HG02938 (cell line): ENCODE data around the gene MIER3.
"Not testable (repeated sequence)": the region's sequence is repeated elsewhere in the genome, so short reads cannot be mapped to it uniquely, and the experiment has no call there.

Experiments
- ATAC-seq: cut with Tn5 transposase; IDR thresholded peaks from one replicate; pipeline ENCODE4 v1.9.1; 2021; ENCODE audit warnings: mild to moderate bottlenecking, moderate library complexity; ENCODE audit not compliant: unreplicated experiment

The MIER3 gene

DNA sequence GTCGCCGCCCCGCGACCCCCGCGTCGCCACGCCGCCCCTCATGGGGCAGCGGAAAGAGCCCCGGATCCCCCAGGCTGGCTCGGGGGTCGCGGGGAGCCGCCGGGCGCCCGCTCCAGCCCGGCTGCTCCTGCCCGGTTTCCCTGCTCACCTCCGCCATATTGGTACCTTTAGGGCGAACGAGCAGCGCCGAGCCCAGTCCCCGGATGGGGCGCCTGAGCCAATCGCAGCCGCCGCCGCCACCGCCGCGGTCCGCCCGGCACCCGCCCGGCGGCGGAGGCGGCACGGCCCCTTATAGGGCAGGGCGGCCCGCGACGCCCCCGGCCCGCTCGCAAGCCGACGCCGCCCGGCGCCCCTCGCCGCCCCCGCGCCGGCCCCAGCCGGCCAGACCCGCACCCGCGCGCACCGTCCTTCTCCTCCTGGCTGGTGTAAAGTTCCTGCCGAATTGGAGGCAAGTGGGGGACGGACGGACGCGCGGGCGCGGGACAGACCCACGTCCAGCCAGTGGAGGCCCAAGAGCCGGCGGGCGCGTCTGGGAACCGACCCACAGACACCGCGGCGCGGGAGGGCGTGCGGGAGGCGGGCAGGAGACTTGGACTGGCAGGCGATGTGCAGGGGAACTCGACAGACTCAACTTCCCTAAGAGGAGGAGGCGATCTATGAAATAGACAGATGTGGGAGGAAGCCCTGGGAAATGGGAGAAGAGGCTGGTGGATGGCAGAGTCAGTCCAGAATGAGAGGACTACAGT is at the start of gene MIER3:
MIER3 (minus strand) TSS at position 178 of the 746 bp plus-strand sequence; CDS start at position 157, 21 bp downstream.
- peak; percentile 87 for ATAC-seq

DNA sequence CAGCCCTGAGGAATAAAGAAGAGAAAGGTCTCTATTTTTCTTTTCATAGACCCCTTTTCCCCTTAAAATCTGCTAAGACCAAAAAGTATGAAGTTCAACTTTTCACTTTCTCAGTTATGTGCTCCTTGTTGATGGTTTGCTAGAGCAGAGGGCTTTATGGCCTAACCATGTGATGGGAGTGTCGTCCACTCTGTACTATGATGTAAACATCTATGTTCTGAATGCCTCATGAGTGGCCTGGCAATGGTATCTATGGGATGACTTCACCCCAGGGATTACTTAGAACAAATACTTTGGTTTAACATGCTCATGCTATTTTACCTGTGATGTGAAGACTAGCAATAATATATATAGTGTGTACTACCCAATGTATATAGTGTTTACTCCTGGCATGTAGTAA is 43.7 kb upstream of the MIER3 start:
- no peak for ATAC-seq

GRCh38 chr5:56993241-56993640 is 41.3 kb upstream of the MIER3 start:
- no peak for ATAC-seq

GRCh38 chr5:56989676-56990075 is 37.8 kb upstream of the MIER3 start:
- ATAC-seq = no peak

GRCh38 chr5:56988490-56988889 is 36.6 kb upstream of the MIER3 start:
- no peak for ATAC-seq

DNA sequence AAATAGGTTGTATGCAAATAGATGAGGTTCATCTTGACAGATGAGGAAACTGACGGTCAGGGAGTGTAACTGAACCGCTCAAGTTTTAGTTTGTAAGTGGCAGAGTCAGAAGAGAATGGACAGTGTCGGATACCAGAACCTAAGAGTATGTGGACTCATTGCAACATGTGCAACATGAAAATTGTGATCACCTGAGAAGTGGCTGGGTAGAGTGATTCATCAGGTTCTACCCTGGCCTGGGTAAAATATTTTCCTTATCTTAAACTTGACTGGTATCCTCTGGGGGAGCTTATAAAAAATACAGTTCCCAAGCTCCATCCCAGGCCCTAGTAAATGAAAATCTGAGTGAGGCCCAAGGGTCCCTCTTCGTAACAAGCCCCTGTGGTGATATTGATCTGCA is 35.2 kb upstream of the MIER3 start:
- ATAC-seq = no peak

GRCh38 chr5:56986626-56986947 is 34.7 kb upstream of the MIER3 start:
- ATAC-seq = peak; percentile 34

DNA sequence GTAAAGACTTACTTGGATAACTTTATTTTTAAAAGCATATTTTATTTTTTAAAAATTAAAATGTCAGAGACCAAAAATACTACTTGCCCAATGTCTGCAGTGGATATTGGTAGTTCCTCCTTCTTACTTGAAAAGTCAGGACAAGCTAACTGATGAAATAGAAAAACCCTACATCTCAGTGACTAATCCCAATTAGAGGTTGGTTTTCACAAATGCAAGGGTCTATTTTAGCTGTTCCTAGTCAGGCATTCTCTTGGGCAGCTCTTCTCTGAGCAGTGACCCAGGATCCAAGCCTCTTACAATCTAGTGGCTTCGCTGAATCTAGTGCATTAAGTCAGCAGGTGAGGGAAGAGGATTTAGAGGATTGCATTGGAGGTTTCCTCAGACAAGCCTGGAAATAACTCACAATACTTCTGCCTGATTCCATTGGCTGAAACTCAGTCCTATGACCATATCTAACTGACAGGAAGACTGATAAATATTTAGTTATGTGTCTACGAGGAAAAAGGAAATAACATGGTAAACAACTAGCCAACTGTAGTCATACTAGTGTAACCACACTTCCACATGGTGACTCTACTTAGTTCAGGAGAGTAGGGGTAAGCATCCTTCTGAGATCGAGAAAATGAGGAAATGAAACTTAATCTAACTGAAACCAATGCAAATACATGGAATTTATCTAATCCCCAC is 34.2 kb upstream of the MIER3 start:
- ATAC-seq = peak; percentile 41

DNA sequence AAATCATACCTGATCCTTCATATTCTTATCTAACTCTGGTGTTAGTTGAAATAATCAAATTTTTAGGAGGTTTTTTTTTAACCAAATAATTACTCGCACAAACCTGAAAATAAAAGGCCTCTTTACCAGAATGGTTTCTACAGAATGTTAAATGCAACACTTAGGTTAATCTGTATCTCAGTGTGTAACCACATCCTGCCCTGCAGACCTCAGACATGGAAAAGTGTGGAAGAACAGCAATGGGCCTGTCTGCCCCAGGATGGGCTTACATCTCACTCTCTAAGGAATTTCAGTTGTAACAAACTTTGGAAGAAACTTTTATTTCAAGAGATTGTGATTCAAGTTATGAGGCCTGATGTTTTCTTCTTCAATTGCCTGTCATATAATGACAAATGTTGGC is 32.5 kb upstream of the MIER3 start:
- ATAC-seq = no peak

DNA sequence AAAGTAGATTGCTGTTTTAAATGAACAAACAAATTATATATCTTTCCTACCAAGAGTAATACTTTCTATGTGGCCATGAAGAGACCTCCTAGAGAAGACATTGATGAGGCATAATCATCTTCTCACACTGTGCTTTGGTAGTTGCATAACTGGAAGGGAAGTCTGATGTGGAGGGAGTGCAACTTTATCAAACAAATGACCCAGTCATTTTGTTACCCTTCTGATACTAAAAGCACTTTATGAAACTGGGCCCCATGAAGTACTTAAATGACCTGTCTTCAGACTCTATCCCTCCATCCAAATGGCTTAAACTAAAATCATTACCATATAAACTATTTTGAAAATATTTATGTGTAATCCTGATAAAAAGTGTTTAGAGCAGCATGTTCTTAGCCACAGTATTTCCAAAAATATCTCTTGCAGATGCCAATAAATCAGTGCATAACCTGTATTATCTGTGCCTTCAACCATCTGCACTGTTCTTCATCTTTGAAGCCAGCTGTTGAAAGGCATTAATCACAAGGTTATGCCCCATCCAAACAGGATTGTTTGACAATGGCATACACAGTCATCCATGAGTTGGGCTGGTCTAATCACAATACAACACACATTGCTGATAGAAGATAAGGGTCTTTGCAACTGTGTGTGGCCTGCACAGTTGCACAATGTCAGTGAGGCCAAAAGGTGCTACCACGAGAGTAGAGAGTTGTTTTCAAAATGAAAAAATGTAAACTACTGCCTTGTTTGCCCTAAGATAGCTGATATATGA is 31.9 kb upstream of the MIER3 start:
- ATAC-seq = peak; percentile 83

- ATAC-seq = no peak
Measured at GRCh38 chr5:56981548-56982315, 29.8 kb upstream of the MIER3 start.

DNA sequence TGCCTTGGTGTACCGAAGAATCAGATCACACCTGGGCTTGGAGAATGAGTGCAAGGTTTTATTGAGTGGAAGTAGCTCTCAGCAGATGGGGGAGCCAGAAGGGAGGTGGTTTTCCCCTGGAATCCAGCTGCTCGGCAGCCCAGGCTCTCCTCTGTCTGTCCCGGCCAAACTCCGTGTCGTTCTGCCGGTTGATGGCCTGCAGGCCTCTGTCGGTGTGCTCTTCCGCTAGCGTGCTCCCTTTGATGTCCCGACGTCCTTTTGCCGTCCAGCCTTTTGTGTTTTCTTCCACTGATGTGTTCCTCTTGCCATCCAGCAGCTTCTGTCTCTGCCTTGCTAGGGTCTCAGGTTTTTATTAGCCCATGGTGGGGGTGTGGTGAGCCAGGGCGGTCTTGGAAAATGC is 28.0 kb upstream of the MIER3 start:
- no peak for ATAC-seq

DNA sequence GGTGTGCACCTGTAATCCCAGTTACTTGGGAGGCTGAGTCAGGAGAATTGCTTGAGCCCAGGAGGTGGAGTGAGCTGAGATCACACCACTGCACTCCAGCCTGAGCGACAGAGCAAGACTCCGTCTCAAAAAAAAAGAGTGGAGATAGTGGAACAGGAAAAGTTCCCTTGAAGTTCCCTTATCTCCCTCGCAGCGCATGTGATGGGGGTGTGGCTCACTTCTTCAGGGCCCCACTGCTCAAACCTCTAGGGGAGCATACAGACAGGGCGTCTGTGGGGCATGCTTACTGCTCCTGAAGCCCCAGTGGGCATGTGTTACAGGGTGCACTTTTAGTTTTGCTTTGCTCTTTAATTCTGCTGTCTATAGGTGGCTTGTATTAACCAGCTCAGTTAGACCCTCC is 27.6 kb upstream of the MIER3 start:
- not testable (repeated sequence) for ATAC-seq

DNA sequence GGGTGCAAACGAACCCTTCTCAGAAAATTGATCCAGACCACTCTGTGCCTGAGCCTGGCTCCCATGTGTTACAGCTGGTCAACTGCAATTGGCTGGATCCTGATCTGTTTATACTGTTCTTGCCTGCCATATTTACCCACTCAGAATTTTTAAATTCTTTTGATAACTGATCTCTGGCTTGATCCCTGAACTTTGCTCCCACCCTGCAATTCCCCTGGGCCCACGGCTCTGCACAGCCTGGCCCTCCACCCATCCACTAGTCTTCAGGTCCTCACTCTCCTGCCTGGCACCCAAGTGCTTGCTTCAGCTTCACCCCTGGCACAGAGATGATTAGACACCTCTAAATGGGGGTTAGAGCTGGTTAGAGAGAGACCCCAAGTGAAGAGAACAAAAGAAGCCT is 25.9 kb upstream of the MIER3 start:
- ATAC-seq = no peak

- no peak for ATAC-seq
Measured at GRCh38 chr5:56977021-56977420, 25.1 kb upstream of the MIER3 start.

DNA sequence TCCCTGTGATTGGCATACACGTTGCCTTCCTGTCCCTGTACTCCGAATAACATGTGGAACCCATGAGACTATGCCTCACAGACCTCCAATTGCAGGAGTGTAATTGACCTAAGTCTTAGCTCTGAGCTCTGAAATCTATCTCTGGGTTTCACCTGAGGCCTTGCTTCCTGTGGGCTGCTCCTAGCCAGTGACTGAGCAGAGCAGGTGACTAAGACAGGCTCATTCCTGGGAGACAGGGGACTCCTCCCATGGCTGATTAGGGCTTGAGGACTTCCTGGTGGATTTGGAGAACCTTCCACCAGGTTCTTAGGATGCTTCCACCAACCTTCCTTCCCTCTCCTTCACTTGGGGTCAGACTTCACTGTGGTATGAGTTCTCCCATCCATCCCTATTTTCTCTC is 22.3 kb upstream of the MIER3 start:
- no peak for ATAC-seq

GRCh38 chr5:56973473-56973872 is 21.6 kb upstream of the MIER3 start:
- ATAC-seq = no peak

DNA sequence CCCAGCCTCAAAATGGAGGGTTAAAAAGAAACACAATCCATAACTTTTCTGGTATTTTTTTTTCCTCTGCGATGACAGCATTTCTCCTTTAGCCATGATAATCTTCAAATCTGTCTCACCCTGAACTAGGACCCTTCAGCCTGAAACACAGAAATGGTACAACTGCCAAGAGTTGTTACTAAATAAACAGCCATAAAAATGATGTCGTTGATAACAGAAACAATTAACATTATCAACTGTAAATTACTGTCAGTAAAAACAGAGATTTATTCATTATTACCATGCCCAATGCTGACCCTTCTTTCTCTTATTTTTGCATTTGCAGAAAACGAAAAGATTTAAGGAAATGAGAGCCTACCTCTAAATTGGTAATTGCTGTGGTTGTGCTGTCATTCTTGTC is 19.4 kb upstream of the MIER3 start:
- no peak for ATAC-seq

DNA sequence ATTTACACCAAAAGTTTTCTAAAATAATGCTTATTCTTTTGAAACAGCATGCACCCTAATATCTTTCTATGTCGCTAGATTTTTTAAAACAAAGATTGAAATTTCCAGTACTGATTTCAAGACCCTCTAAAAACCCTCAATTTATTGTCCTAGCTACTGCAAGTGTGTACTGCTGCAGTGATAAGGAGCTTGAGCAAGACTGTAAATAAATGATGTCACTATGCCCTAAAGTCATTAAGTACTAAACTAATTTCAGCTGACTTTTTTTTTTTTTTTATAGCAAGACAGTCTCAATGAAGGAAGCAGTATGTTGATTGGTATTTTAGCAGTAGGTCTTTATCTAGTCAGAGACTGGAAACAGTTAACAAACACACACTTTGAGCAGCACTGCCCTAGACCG is 12.2 kb upstream of the MIER3 start:
- no peak for ATAC-seq

DNA sequence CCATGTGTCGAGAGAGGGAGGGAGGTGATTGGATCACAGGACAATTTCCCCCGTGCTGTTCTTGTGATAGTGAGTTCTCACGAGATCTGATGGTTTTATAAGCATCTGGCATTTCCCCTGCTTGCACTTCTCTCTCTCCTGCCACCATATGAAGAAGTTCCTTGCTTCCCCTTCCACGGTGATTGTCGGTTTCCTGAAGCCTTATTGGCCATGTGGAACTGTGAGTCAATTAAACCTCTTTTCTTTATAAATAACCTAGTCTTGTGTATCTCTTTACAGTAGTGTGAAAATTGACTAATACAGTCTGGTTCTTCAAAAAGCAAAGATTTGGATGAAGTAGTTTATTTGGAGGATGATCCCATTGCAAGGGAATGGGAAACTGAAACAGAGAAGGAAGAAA is 11.3 kb upstream of the MIER3 start:
- ATAC-seq = no peak

DNA sequence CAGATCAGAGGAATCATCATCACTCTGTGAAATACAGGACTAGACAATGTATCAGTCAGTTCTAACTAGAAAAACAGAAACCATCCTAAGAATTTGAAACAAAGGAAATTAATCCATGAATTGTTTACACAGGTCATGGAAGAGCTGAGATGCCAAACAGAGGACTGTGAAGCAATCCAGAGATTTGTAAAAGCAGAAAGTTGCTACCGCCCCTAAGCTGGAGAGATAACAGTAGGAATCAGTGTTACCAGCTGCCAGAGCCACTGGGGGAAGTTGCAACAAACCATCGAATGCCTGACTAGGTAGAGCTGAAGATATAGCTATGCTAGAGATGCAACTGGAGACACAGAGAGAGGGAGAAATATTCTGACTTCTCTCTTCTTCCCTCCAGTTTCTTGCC is 10.4 kb upstream of the MIER3 start:
- ATAC-seq = no peak
